ENCODE measurements around the gene ANGPTL7. TPM values are rescaled to one million over a fixed set of nuclear protein-coding genes. Genes with fewer than 3 reads are reported as not detected.

Gene ANGPTL7
- total RNA-seq, 1 donor from 2014 or later = 2.0 TPM

DNA sequence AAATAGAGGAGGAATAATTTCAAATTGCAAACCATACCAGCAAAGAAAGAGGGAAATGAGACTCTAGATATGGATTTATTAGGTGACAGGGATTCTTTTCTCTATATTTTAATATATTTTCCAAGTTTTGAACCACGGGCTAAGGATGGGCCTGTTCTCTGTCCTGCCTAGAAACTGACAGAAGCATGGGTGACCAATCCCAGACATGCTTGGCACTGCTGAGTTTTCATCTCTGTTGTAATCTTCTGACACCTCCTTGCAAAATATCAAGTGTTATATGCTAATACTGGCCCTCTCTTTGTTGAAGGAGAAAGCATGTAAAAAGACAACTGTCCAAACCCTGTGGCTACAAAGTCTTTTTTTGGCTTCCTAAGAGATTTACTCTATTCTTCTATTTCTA is 774 bp upstream of the ANGPTL7 start:
- Histone ChIP-seq H3K27me3 (no peaks in the 10 kb centered on the region), H3K9me3 (no peaks in the 10 kb centered on the region), H3K27ac (peak overlapping the region in 1 of 2 donors; percentile 9), H3K36me3 (peaks cover 23 to 26% of the 10 kb centered on the region in 2 donors), H3K4me1 (no peaks in the 10 kb centered on the region), H3K4me3 (no peak overlapping the region)
- intact Hi-C loops (cut with DNase I) = no loop called here
- TF ChIP-seq, protein P1, sequence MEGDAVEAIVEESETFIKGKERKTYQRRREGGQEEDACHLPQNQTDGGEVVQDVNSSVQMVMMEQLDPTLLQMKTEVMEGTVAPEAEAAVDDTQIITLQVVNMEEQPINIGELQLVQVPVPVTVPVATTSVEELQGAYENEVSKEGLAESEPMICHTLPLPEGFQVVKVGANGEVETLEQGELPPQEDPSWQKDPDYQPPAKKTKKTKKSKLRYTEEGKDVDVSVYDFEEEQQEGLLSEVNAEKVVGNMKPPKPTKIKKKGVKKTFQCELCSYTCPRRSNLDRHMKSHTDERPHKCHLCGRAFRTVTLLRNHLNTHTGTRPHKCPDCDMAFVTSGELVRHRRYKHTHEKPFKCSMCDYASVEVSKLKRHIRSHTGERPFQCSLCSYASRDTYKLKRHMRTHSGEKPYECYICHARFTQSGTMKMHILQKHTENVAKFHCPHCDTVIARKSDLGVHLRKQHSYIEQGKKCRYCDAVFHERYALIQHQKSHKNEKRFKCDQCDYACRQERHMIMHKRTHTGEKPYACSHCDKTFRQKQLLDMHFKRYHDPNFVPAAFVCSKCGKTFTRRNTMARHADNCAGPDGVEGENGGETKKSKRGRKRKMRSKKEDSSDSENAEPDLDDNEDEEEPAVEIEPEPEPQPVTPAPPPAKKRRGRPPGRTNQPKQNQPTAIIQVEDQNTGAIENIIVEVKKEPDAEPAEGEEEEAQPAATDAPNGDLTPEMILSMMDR (IDR thresholded peaks at IDR 0.05) = no peak
- no peak for DNase-seq (ENCODE audit: low spot score in 2 of 2)

GRCh38 chr1:11193376-11193775 is 4.2 kb downstream of the ANGPTL7 start:
- Histone ChIP-seq H3K27ac (no peak overlapping the region), H3K4me3 (no peak overlapping the region)

DNA sequence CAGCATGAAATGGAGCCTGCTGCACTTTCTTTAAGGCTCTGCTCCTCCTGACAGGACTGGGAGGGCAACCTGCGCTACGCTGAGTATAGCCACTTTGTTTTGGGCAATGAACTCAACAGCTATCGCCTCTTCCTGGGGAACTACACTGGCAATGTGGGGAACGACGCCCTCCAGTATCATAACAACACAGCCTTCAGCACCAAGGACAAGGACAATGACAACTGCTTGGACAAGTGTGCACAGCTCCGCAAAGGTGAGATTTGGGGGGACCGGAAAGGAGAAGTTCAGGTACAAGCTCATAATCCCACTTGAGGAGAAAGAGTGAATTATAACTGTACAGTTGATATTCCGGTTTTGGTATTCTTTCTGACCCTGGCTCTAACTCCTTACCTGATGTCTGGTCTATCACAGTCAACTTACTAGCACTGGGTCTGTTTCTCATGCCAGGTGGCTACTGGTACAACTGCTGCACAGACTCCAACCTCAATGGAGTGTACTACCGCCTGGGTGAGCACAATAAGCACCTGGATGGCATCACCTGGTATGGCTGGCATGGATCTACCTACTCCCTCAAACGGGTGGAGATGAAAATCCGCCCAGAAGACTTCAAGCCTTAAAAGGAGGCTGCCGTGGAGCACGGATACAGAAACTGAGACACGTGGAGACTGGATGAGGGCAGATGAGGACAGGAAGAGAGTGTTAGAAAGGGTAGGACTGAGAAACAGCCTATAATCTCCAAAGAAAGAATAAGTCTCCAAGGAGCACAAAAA is 5.4 kb downstream of the ANGPTL7 start:
- intact Hi-C loops (cut with DNase I) = no loop called here
- no peaks in the 10 kb centered on the region for H3K4me1 ChIP-seq
- DNase-seq (ENCODE audit: low spot score in 2 of 2) = no peak
- H3K27ac ChIP-seq = no peak overlapping the region
- H3K36me3 ChIP-seq = peaks cover 50 to 68% of the 10 kb centered on the region in 2 donors
- no peaks in the 10 kb centered on the region for H3K9me3 ChIP-seq
- TF ChIP-seq, protein P1 (IDR thresholded peaks at IDR 0.05) = no peak
- no peak overlapping the region for H3K4me3 ChIP-seq
- no peaks in the 10 kb centered on the region for H3K27me3 ChIP-seq

More at GRCh38 chr1:11193376-11193775, 4.2 kb downstream of the ANGPTL7 start:
- H3K36me3 ChIP-seq = peaks cover 41 to 58% of the 10 kb centered on the region in 2 donors
- intact Hi-C loops (cut with DNase I) = no loop called here
- DNase-seq (ENCODE audit: low spot score in 2 of 2) = no peak
- no peaks in the 10 kb centered on the region for H3K4me1 ChIP-seq
- H3K9me3 ChIP-seq = no peaks in the 10 kb centered on the region
- TF ChIP-seq, protein P1 (IDR thresholded peaks at IDR 0.05) = no peak
- H3K27me3 ChIP-seq = no peaks in the 10 kb centered on the region

DNA sequence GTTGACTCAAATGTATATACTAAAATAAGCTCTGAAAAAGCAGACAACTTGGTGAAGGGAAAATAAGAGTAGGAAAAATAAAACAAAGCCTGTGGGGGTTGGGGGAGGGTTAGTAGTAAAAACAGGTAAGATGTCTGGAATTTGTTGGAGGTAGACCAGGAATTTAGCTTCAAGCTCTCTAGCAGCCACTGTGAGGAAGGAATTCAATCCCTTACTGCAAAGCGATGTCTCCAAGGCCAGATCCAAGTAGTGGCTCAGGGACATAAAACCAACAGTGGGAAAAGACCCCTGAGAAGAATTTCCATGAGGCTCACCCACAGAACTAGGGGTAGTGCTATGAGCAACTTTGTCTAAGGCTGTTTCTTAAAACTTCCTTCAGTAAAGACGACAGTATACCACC is 7.8 kb downstream of the ANGPTL7 start:
- no peak for DNase-seq (ENCODE audit: low spot score in 2 of 2)
- H3K36me3 ChIP-seq = peaks cover 44 to 73% of the 10 kb centered on the region in 2 donors
- no peaks in the 10 kb centered on the region for H3K27me3 ChIP-seq
- no peak overlapping the region for H3K27ac ChIP-seq
- no peaks in the 10 kb centered on the region for H3K9me3 ChIP-seq
- H3K4me1 ChIP-seq = no peaks in the 10 kb centered on the region
- H3K4me3 ChIP-seq = no peak overlapping the region
- TF ChIP-seq, protein P1 (IDR thresholded peaks at IDR 0.05) = no peak
- intact Hi-C loops (cut with DNase I) = no loop called here

GRCh38 chr1:11197359-11197758 is 8.2 kb downstream of the ANGPTL7 start:
- no peaks in the 10 kb centered on the region for H3K9me3 ChIP-seq
- intact Hi-C loops (cut with DNase I) = no loop called here
- TF ChIP-seq, protein P1 (IDR thresholded peaks at IDR 0.05) = no peak
- H3K36me3 ChIP-seq = peaks cover 47 to 73% of the 10 kb centered on the region in 2 donors
- H3K4me3 ChIP-seq = no peak overlapping the region
- no peaks in the 10 kb centered on the region for H3K27me3 ChIP-seq
- DNase-seq (ENCODE audit: low spot score in 2 of 2) = no peak
- no peak overlapping the region for H3K27ac ChIP-seq
- H3K4me1 ChIP-seq = no peaks in the 10 kb centered on the region

Data from ascending aorta (tissue), 2 donors.